GM23338 (cell line): ENCODE results near the gene DYNLL2. TPM values are rescaled to one million over a fixed set of nuclear protein-coding genes. Genes with fewer than 3 reads are reported as not detected.
A peak's percentile ranks its signal among the peaks of the same experiment; 100 is the strongest.

Experiments used
- ATAC-seq: fragments of 200-7000 bp; cut with Tn5 transposase; 3 replicates; pipeline ENCODE4 v1.9.1; 2020
- DNase-seq: peaks from one replicate; pipeline ENCODE4 v3.0.0-alpha.2; 2015; ENCODE audit warnings: low spot score
- H2AFZ ChIP-seq: fragments of 200-600 bp; sonication (generic); 2 replicates; pipeline ENCODE4 v1.8.0; 2016; ENCODE audit warnings: antibody characterized with exemption, mild to moderate bottlenecking, moderate library complexity
- H3F3A ChIP-seq: fragments of 200-600 bp; sonication (generic); replicated peaks from 2 replicates; pipeline ENCODE4 v1.8.0; 2017; ENCODE audit warnings: antibody characterized with exemption, mixed run types, low read depth
- H3K27ac ChIP-seq: fragments of 200-600 bp; sonication (generic); 2 replicates; pipeline ENCODE4 v1.6.1; 2016; ENCODE audit warnings: low read depth
- H3K27me3 ChIP-seq: fragments of 200-600 bp; sonication (generic); 2 replicates; pipeline ENCODE4 v1.8.0; 2016; ENCODE audit warnings: mild to moderate bottlenecking, mixed run types, moderate library complexity; ENCODE audit not compliant: insufficient read depth
- H3K36me3 ChIP-seq: fragments of 200-600 bp; sonication (generic); 2 replicates; pipeline ENCODE4 v1.8.0; 2016; ENCODE audit warnings: mild to moderate bottlenecking; ENCODE audit not compliant: insufficient read depth
- H3K4me1 ChIP-seq: fragments of 200-600 bp; sonication (generic); 2 replicates; pipeline ENCODE4 v1.8.0; 2016; ENCODE audit warnings: mild to moderate bottlenecking, moderate library complexity; ENCODE audit not compliant: insufficient read depth
- H3K4me2 ChIP-seq: fragments of 200-600 bp; sonication (generic); 2 replicates; pipeline ENCODE4 v1.7.1; 2017; ENCODE audit warnings: mixed run types
- H3K4me3 ChIP-seq: fragments of 200-600 bp; sonication (generic); 2 replicates; pipeline ENCODE4 v1.6.1; 2016; ENCODE audit warnings: mixed run types
- H3K79me2 ChIP-seq: fragments of 200-600 bp; sonication (generic); replicated peaks from 2 replicates; pipeline ENCODE4 v1.8.0; 2017; ENCODE audit warnings: mild to moderate bottlenecking; ENCODE audit not compliant: insufficient read depth
- H3K9me2 ChIP-seq: fragments of 200-600 bp; sonication (generic); 2 replicates; pipeline ENCODE4 v1.8.0; 2017; ENCODE audit not compliant: insufficient read depth
- H4K20me1 ChIP-seq: fragments of 200-600 bp; sonication (generic); replicated peaks from 2 replicates; pipeline ENCODE4 v1.8.0; 2017; ENCODE audit warnings: mild to moderate bottlenecking; ENCODE audit not compliant: insufficient read depth
- H3K27ac Mint-ChIP-seq: 2 replicates; pipeline ENCODE4 v1.8.0; 2020; ENCODE audit warnings: inconsistent platforms, mild to moderate bottlenecking, moderate library complexity, mixed read lengths
- H3K27me3 Mint-ChIP-seq: 3 replicates; pipeline ENCODE4 v1.8.0; 2022; ENCODE audit warnings: low read depth, mild to moderate bottlenecking, moderate library complexity, mixed read lengths, inconsistent platforms; ENCODE audit not compliant: insufficient read depth, poor library complexity
- H3K36me3 Mint-ChIP-seq: 3 replicates; pipeline ENCODE4 v1.8.0; 2021; ENCODE audit warnings: low read depth, mild to moderate bottlenecking, inconsistent platforms, moderate library complexity, mixed read lengths
- H3K4me1 Mint-ChIP-seq: 3 replicates; pipeline ENCODE4 v1.8.0; 2020; ENCODE audit warnings: mild to moderate bottlenecking, inconsistent platforms, mixed read lengths
- H3K4me3 Mint-ChIP-seq: 3 replicates; pipeline ENCODE4 v1.8.0; 2021; ENCODE audit warnings: moderate library complexity, mild to moderate bottlenecking, inconsistent platforms, mixed read lengths
- H3K9me3 Mint-ChIP-seq: 3 replicates; pipeline ENCODE4 v1.8.0; 2020; ENCODE audit warnings: moderate library complexity, mild to moderate bottlenecking, inconsistent platforms, mixed read lengths
- CTCF ChIP-seq, 2 experiments: fragments of 200-600 bp in 1 of 2; sonication (generic) in 1 of 2; conservative IDR thresholded peaks; 2 replicates each; pipeline versions ENCODE4 v1.5.1 to v1.6.1; 2016 to 2017; ENCODE audit warnings: antibody characterized with exemption in 2 of 2, low read depth in 2 of 2, mild to moderate bottlenecking in 2 of 2, moderate library complexity in 1 of 2
- EZH2 ChIP-seq: fragments of 200-600 bp; sonication (generic); IDR thresholded peaks from one replicate; pipeline ENCODE4 v1.8.0; 2017; ENCODE audit warnings: antibody characterized with exemption, mild to moderate bottlenecking, low read depth; ENCODE audit not compliant: unreplicated experiment
- REST ChIP-seq: IDR thresholded peaks from one replicate; pipeline ENCODE4 v1.6.1; 2018; ENCODE audit warnings: antibody characterized with exemption; ENCODE audit not compliant: unreplicated experiment
- ZNF114 ChIP-seq: fragments of 250-450 bp; sonication (Bioruptor Pico); IDR thresholded peaks from 2 replicates; pipeline ENCODE4 v1.5.0; 2020; ENCODE audit warnings: mild to moderate bottlenecking, moderate library complexity
- ZNF462 ChIP-seq: fragments of 250-450 bp; sonication (Bioruptor Pico); IDR thresholded peaks from 2 replicates; pipeline ENCODE4 v1.5.0; 2020; ENCODE audit warnings: mild to moderate bottlenecking, moderate library complexity
- polyA plus RNA-seq: library from polyadenylated mRNA; unstranded; fragments of >200 nt; fragmentation: Nextera tagmentation; extraction: Ambion mirVana; gene quantifications from 2 replicates; pipeline ENCODE4 v1.2.1, GENCODE V29; 2016
- total RNA-seq: library from RNA; depleted of rRNA; stranded (reverse); fragments of >200 nt; shearing (Covaris generic); gene quantifications from 2 replicates; pipeline ENCODE4 v1.2.3, GENCODE V29; 2014
- TF ChIP-seq, protein P1 (sequence below): IDR thresholded peaks from 2 replicates; pipeline ENCODE4 v1.6.1; 2016; ENCODE audit warnings: antibody characterized with exemption

DYNLL2 gene
- total and polyA plus RNA-seq, 2 experiments from 2014 or later: 5.1 to 30.0 TPM

DNA sequence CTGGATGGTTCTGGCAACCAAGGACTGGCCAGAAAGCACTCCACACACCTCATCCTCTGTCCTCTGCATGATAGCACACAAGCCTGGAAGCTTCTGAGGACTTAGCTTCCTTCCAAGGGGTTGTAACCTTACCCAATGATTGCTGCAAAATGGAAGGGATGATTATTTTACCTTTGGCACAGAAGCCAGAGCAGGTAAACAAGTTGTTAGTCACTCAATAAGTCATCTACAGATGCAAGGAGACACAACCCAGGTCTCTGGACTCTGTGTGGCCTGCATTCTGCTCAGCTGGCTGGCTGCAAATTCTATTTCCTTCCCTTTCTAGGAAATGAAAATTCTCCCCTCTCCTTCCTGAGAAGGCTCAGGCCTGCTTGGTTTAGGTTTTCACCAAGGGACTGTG is 26.7 kb upstream of the DYNLL2 start (continued):
- TF ChIP-seq REST (no peak), EZH2 (no peak), ZNF114 (CRISPR knock-in tag) (no peak)
- TF ChIP-seq, protein P1, sequence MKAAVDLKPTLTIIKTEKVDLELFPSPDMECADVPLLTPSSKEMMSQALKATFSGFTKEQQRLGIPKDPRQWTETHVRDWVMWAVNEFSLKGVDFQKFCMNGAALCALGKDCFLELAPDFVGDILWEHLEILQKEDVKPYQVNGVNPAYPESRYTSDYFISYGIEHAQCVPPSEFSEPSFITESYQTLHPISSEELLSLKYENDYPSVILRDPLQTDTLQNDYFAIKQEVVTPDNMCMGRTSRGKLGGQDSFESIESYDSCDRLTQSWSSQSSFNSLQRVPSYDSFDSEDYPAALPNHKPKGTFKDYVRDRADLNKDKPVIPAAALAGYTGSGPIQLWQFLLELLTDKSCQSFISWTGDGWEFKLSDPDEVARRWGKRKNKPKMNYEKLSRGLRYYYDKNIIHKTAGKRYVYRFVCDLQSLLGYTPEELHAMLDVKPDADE: no peak

DNA sequence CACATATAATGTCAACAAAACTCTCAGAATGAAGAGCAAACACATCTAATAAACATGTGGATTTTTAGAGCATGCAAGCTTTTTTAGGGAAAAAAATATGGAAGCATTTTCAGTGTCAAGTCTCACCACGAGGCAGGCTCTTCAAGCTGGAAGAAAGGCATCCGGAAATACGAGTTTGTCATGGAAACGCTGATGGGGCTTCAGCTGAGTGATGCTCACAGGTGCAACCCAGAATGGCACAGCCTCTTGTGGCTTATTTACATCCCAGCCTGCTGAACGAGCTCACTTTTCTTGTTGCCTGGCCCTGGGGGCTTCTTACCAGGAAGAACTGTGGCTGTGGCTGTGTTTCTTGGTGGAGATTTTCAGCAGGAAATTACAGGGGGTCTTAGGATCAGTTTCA is 24.1 kb upstream of the DYNLL2 start:
- no peaks in the 10 kb centered on the region for H3K36me3 ChIP-seq
- H3K27ac ChIP-seq: no peak overlapping the region
- no peaks in the 10 kb centered on the region for H3K9me2 ChIP-seq
- Mint-ChIP-seq H3K36me3 (no peaks in the 10 kb centered on the region), H3K4me3 (no peak overlapping the region), H3K4me1 (peaks cover 10% of the 10 kb centered on the region), H3K27me3 (no peaks in the 10 kb centered on the region), H3K27ac (no peak overlapping the region), H3K9me3 (no peaks in the 10 kb centered on the region)
- H3K4me3 ChIP-seq: no peak overlapping the region
- no peak overlapping the region for H3K4me2 ChIP-seq
- H4K20me1 ChIP-seq: no peaks in the 10 kb centered on the region
- H3K79me2 ChIP-seq: no peaks in the 10 kb centered on the region
- no peaks in the 10 kb centered on the region for H3K27me3 ChIP-seq
- peak; percentile 64 for DNase-seq
- ATAC-seq: peak; percentile 49
- TF ChIP-seq EZH2: no peak
- no peak overlapping the region for H2AFZ ChIP-seq
- no peaks in the 10 kb centered on the region for H3F3A ChIP-seq
- no peaks in the 10 kb centered on the region for H3K4me1 ChIP-seq

DNA sequence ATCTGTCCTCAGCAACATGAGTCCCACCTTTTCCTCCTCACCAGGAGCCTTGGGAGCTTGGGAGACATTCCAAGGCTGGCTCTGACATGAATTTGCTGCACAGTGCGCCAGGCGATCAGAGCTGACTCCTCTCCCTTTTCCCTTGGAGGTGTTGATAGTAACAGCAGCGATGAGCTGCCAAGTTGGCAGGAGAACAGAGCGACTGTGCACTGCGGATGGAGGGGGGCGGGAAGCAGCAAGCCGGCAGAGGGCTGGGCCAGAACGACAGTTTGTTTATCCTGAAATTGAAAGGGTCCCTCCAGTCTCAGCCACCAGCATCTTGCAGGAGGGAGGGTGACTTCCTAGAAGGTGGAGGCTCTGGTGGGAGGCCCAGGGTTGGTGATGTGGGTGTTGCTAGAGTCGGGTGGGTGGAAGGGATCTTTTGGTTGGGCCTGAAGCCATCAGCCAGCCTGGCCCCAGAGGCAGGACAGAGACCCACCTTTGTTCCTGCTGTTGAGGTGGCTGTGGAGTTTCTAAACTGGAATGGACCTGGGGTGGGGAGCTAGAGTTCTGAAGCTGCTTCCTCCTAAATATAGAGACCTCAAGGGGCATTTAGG is 22.5 kb upstream of the DYNLL2 start:
- Mint-ChIP-seq H3K27ac (no peak overlapping the region), H3K36me3 (no peaks in the 10 kb centered on the region), H3K9me3 (no peaks in the 10 kb centered on the region), H3K27me3 (no peaks in the 10 kb centered on the region), H3K4me3 (no peak overlapping the region), H3K4me1 (peaks cover 10% of the 10 kb centered on the region)
- Histone ChIP-seq H3K36me3 (no peaks in the 10 kb centered on the region), H3K27me3 (no peaks in the 10 kb centered on the region), H3K4me1 (no peaks in the 10 kb centered on the region), H3F3A (no peaks in the 10 kb centered on the region), H2AFZ (peak overlapping the region; percentile 43; the same call in 1 of the 2 replicates), H3K9me2 (no peaks in the 10 kb centered on the region), H3K79me2 (no peaks in the 10 kb centered on the region), H3K4me2 (no peak overlapping the region), H4K20me1 (no peaks in the 10 kb centered on the region), H3K4me3 (no peak overlapping the region), H3K27ac (no peak overlapping the region)
- DNase-seq (no peak), ATAC-seq (no peak)
- TF ChIP-seq ZNF462 (CRISPR knock-in tag): no peak
- no peak for TF ChIP-seq EZH2
- TF ChIP-seq CTCF (conservative IDR thresholded peaks at IDR 0.05; ENCODE audit: low read depth in 2 of 2): no peak
- no peak for TF ChIP-seq ZNF114 (CRISPR knock-in tag)
